Activated naive CD4-positive, alpha-beta T cell treated with anti-CD3 and anti-CD28 coated beads, Interleukin-2, amount 50 U/mL, for 24 hours (primary cell): ENCODE results near the gene TRIO.

Experiments used
- H3K27ac Mint-ChIP-seq: one replicate; pipeline ENCODE4 v1.8.0; 2021; ENCODE audit warnings: mild to moderate bottlenecking, mixed read lengths
- H3K27me3 Mint-ChIP-seq: one replicate; pipeline ENCODE4 v1.8.0; 2021; ENCODE audit warnings: mixed read lengths
- H3K36me3 Mint-ChIP-seq: one replicate; pipeline ENCODE4 v1.8.0; 2021; ENCODE audit warnings: mixed read lengths
- H3K4me1 Mint-ChIP-seq: one replicate; pipeline ENCODE4 v1.8.0; 2021; ENCODE audit warnings: mixed read lengths
- H3K4me3 Mint-ChIP-seq: one replicate; pipeline ENCODE4 v1.8.0; 2021; ENCODE audit warnings: mild to moderate bottlenecking, mixed read lengths
- H3K9me3 Mint-ChIP-seq: one replicate; pipeline ENCODE4 v1.8.0; 2021; ENCODE audit warnings: mixed read lengths

The TRIO gene

GRCh38 chr5:14357851-14358250, 214.7 kb downstream of the TRIO start:
- H3K27me3 Mint-ChIP-seq: no peaks in the 10 kb centered on the region

GRCh38 chr5:14358536-14358935, 215.4 kb downstream of the TRIO start:
- Mint-ChIP-seq H3K27me3 (no peaks in the 10 kb centered on the region), H3K36me3 (no peaks in the 10 kb centered on the region), H3K4me3 (no peak overlapping the region), H3K4me1 (no peaks in the 10 kb centered on the region), H3K9me3 (no peaks in the 10 kb centered on the region), H3K27ac (no peak overlapping the region)

More at GRCh38 chr5:14357851-14358250, 214.7 kb downstream of the TRIO start:
- Mint-ChIP-seq H3K9me3 (no peaks in the 10 kb centered on the region), H3K4me1 (no peaks in the 10 kb centered on the region), H3K4me3 (no peak overlapping the region), H3K36me3 (no peaks in the 10 kb centered on the region), H3K27ac (no peak overlapping the region)

DNA sequence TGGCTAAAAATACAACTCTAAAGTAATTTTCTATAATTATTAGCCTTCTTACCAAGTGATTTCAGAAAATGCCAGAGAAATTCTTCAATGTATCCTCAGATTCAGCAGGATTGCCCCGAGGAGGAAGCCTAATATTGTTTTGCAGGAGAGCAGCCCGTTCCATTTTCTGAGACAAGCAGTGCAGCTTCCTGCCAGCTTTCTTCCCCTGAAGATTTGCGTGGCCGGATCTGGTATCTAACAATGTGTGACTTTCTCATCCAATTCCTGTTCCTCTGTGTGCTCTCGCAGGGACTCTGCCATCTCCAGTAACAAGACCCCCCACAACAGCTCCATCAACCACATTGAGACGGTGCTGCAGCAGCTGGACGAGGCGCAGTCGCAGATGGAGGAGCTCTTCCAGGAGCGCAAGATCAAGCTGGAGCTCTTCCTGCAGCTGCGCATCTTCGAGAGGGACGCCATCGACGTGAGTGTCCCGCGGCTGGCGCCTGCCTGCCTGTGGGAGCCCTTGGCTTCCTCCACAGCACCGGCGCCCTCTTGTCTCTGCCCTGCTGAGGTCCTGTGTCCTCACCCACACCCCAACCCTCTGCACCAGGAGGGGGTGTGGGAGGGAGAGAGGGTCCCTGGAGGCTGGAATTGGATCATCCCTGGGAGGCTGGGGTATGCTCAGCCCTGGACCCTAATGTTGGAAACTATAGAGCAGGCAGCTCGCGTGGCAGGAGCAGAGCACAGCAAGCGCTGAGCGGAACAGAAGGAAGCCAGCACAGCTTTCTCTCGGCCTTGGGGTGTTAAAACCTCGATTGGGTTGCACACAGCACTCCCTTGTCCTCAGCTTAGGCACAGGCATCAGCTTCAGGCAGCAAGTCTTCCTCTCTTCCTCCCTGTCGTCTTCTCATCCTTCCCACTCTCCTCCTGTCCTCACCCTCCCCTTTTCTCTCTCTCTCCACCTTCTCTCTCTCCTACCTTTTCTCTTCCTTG, 216.2 kb downstream of the TRIO start:
- H3K9me3 Mint-ChIP-seq: no peaks in the 10 kb centered on the region
- no peak overlapping the region for H3K4me3 Mint-ChIP-seq
- no peak overlapping the region for H3K27ac Mint-ChIP-seq
- H3K36me3 Mint-ChIP-seq: no peaks in the 10 kb centered on the region
- H3K4me1 Mint-ChIP-seq: peaks cover 1% of the 10 kb centered on the region
- H3K27me3 Mint-ChIP-seq: no peaks in the 10 kb centered on the region

- Mint-ChIP-seq H3K4me3 (no peak overlapping the region), H3K9me3 (no peaks in the 10 kb centered on the region), H3K36me3 (no peaks in the 10 kb centered on the region), H3K4me1 (peaks cover 30% of the 10 kb centered on the region), H3K27me3 (no peaks in the 10 kb centered on the region), H3K27ac (no peak overlapping the region)
These were observed 219.3 kb downstream of the TRIO start for GRCh38 chr5:14362491-14362890.

- no peak overlapping the region for H3K27ac Mint-ChIP-seq
These were observed 221.0 kb downstream of the TRIO start for GRCh38 chr5:14364096-14364495.

GRCh38 chr5:14364576-14365472, 221.7 kb downstream of the TRIO start:
- Mint-ChIP-seq H3K4me1 (peaks cover 30% of the 10 kb centered on the region), H3K4me3 (no peak overlapping the region), H3K27me3 (no peaks in the 10 kb centered on the region), H3K27ac (no peak overlapping the region), H3K36me3 (no peaks in the 10 kb centered on the region), H3K9me3 (no peaks in the 10 kb centered on the region)

More at GRCh38 chr5:14364096-14364495, 221.0 kb downstream of the TRIO start:
- Mint-ChIP-seq H3K4me1 (peaks cover 30% of the 10 kb centered on the region), H3K27me3 (no peaks in the 10 kb centered on the region), H3K4me3 (no peak overlapping the region), H3K36me3 (no peaks in the 10 kb centered on the region), H3K9me3 (no peaks in the 10 kb centered on the region)

- Mint-ChIP-seq H3K27ac (peak overlapping the region; percentile 2), H3K9me3 (no peaks in the 10 kb centered on the region), H3K36me3 (no peaks in the 10 kb centered on the region), H3K4me3 (no peak overlapping the region), H3K4me1 (peaks cover 30% of the 10 kb centered on the region), H3K27me3 (no peaks in the 10 kb centered on the region)
These were observed 222.8 kb downstream of the TRIO start for GRCh38 chr5:14365831-14366430.

GRCh38 chr5:14366763-14367162, 223.6 kb downstream of the TRIO start:
- H3K4me1 Mint-ChIP-seq: peaks cover 30% of the 10 kb centered on the region
- no peaks in the 10 kb centered on the region for H3K27me3 Mint-ChIP-seq
- H3K9me3 Mint-ChIP-seq: no peaks in the 10 kb centered on the region
- H3K4me3 Mint-ChIP-seq: no peak overlapping the region
- H3K36me3 Mint-ChIP-seq: no peaks in the 10 kb centered on the region
- H3K27ac Mint-ChIP-seq: no peak overlapping the region

GRCh38 chr5:14367364-14367763, 224.2 kb downstream of the TRIO start:
- H3K27me3 Mint-ChIP-seq: no peaks in the 10 kb centered on the region
- no peaks in the 10 kb centered on the region for H3K36me3 Mint-ChIP-seq
- no peak overlapping the region for H3K27ac Mint-ChIP-seq
- peaks cover 30% of the 10 kb centered on the region for H3K4me1 Mint-ChIP-seq
- H3K4me3 Mint-ChIP-seq: no peak overlapping the region
- no peaks in the 10 kb centered on the region for H3K9me3 Mint-ChIP-seq

DNA sequence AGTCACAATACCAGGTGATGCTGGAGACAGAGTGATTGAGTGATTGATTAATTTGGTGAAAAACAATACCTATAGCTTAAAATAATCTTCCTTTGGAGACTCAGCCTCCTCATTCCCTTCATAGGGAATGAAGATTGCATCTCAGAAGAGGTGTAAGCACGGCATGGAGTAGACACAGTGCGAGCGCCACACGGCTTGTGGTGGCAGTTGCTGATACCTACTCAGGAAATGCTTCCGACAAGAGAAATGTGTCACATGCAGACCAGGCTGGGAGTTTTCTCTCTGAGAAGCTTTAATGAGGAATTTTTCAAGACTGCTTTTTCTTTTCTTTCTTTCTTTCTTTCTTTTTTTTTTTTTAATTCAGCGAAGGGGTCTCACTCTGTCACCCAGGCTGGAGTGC, 226.6 kb downstream of the TRIO start:
- no peaks in the 10 kb centered on the region for H3K9me3 Mint-ChIP-seq
- H3K4me1 Mint-ChIP-seq: peaks cover 24% of the 10 kb centered on the region
- H3K4me3 Mint-ChIP-seq: no peak overlapping the region
- no peak overlapping the region for H3K27ac Mint-ChIP-seq
- no peaks in the 10 kb centered on the region for H3K36me3 Mint-ChIP-seq
- no peaks in the 10 kb centered on the region for H3K27me3 Mint-ChIP-seq

- no peaks in the 10 kb centered on the region for H3K9me3 Mint-ChIP-seq
- H3K27me3 Mint-ChIP-seq: no peaks in the 10 kb centered on the region
- H3K4me3 Mint-ChIP-seq: no peak overlapping the region
- peaks cover 18% of the 10 kb centered on the region for H3K4me1 Mint-ChIP-seq
- no peak overlapping the region for H3K27ac Mint-ChIP-seq
- no peaks in the 10 kb centered on the region for H3K36me3 Mint-ChIP-seq
These were observed 227.2 kb downstream of the TRIO start for GRCh38 chr5:14370386-14370785.

DNA sequence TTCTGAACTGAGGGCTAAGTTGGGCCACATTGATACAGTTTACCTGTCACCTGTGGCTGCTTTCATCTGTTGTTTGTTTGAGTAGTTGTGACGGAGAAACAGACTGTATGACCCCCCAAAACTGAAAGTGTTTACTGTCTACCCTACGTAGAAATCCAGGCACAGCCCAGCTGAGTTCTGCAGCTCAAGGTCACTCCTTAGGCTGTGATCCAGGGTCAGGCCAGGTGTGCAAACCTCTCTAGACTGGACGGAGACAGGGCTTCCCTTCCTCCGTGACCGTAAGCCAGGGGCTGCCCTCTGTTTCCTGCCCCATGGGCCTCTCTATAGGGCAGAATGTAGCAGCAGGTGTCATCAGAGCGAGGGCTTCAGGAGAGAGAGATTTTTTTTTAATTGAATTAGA, 230.5 kb downstream of the TRIO start:
- H3K4me1 Mint-ChIP-seq: no peaks in the 10 kb centered on the region
- H3K27me3 Mint-ChIP-seq: no peaks in the 10 kb centered on the region
- no peak overlapping the region for H3K4me3 Mint-ChIP-seq
- no peaks in the 10 kb centered on the region for H3K36me3 Mint-ChIP-seq
- no peaks in the 10 kb centered on the region for H3K9me3 Mint-ChIP-seq
- no peak overlapping the region for H3K27ac Mint-ChIP-seq

- Mint-ChIP-seq H3K36me3 (no peaks in the 10 kb centered on the region), H3K27me3 (no peaks in the 10 kb centered on the region), H3K27ac (no peak overlapping the region)
These were observed 231.0 kb downstream of the TRIO start for GRCh38 chr5:14374100-14374499.

GRCh38 chr5:14376789-14377188, 233.6 kb downstream of the TRIO start:
- no peak overlapping the region for H3K4me3 Mint-ChIP-seq
- no peaks in the 10 kb centered on the region for H3K9me3 Mint-ChIP-seq
- no peaks in the 10 kb centered on the region for H3K4me1 Mint-ChIP-seq
- no peak overlapping the region for H3K27ac Mint-ChIP-seq
- H3K36me3 Mint-ChIP-seq: peaks cover 1% of the 10 kb centered on the region
- H3K27me3 Mint-ChIP-seq: peaks cover 4% of the 10 kb centered on the region

More at GRCh38 chr5:14374100-14374499, 231.0 kb downstream of the TRIO start:
- no peaks in the 10 kb centered on the region for H3K9me3 Mint-ChIP-seq
- no peak overlapping the region for H3K4me3 Mint-ChIP-seq
- H3K4me1 Mint-ChIP-seq: no peaks in the 10 kb centered on the region

DNA sequence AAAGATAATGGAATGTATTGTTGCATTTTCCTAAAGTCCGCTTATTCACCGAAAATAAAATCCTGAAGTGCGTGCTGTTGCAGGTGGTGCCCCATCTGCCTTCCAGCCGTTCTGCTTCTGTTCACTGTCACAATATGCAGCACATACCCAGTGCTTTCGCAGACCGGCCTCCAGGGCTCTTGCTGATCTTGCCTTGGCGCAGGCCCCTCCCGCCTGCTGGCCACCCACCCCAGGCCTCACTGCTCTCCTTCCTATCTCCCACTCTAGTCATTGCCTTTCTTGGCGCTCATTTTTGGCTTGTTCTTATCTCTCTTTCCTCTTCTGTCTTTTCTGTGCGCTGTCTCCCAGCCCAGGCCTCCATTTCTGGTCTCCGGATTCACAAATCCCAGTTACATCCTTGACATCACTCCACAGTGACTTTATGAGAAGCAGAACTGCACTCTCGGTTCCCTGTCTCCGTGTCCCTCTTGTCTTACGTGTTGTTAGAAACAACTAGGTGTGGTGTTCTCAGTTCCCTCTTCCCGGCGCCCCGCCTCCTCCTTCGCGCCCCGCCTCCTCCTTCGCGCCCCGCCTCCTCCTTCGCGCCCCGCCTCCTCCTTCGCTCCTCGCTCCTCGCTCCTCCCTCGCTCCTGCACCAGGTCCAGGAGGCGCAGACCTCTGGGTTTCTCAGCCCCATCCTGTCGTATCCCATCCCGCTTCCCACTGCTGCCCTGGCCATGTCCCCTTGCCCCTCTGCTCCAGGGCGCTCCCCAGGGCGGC, 236.8 kb downstream of the TRIO start:
- H3K9me3 Mint-ChIP-seq: no peaks in the 10 kb centered on the region
- H3K36me3 Mint-ChIP-seq: peaks cover 1% of the 10 kb centered on the region
- H3K27ac Mint-ChIP-seq: no peak overlapping the region
- peaks cover 5% of the 10 kb centered on the region for H3K27me3 Mint-ChIP-seq
- H3K4me3 Mint-ChIP-seq: no peak overlapping the region
- H3K4me1 Mint-ChIP-seq: no peaks in the 10 kb centered on the region
